IMR-90 (cell line): ENCODE measurements around the gene COL9A2. TPM values are rescaled to one million over a fixed set of nuclear protein-coding genes. Genes with fewer than 3 reads are reported as not detected.

ENCODE experiments used
- ATAC-seq: fragments of 200-7000 bp; cut with Tn5 transposase; 2 replicates; pipeline ENCODE4 v1.9.1; 2020; ENCODE audit warnings: low read depth, mild to moderate bottlenecking, moderate library complexity
- BruUV-seq: library from RNA; stranded (reverse); fragments of 400-500 nt; replicated peaks from 2 replicates; lab custom pipeline; 2021; lab: Mats Ljungman, UMichigan
- CTCF ChIA-PET: fragments of 300-600 bp; formaldehyde crosslinking; extraction: SDS; loops from one replicate; lab custom pipeline; 2021; ENCODE audit warnings: antibody characterized with exemption; lab: Yijun Ruan, JAX
- POLR2A ChIA-PET: fragments of 300-600 bp; sonication (Branson Sonifier 250); formaldehyde crosslinking; loops from one replicate; lab custom pipeline; 2022; ENCODE audit warnings: antibody characterized with exemption; ENCODE audit not compliant: unreplicated experiment; lab: Charles Lee
- DNase-seq: peaks from one replicate; pipeline ENCODE4 v3.0.0; 2013
- H2AFZ ChIP-seq: replicated peaks from 2 replicates; pipeline ENCODE3; 2013; ENCODE audit warnings: low read length, mild to moderate bottlenecking; ENCODE audit not compliant: poor library complexity
- H2AK5ac ChIP-seq: 2 replicates; pipeline ENCODE4 v1.6.1; 2013; ENCODE audit warnings: low read depth, low read length, inconsistent platforms
- H2AK9ac ChIP-seq: replicated peaks from 2 replicates; pipeline ENCODE3; 2013; ENCODE audit warnings: mild to moderate bottlenecking, low read depth, low read length, moderate library complexity; ENCODE audit not compliant: poor library complexity
- H2BK120ac ChIP-seq: 2 replicates; pipeline ENCODE4 v1.6.1; 2013; ENCODE audit warnings: low read depth, low read length, inconsistent platforms
- H2BK15ac ChIP-seq: 3 replicates; pipeline ENCODE4 v1.6.1; 2013; ENCODE audit warnings: low read depth, low read length, inconsistent platforms
- H2BK20ac ChIP-seq: 2 replicates; pipeline ENCODE4 v1.6.1; 2013; ENCODE audit warnings: low read depth, mild to moderate bottlenecking, inconsistent platforms, low read length, moderate library complexity
- H2BK5ac ChIP-seq: 2 replicates; pipeline ENCODE4 v1.6.1; 2013; ENCODE audit warnings: mild to moderate bottlenecking, low read depth, low read length, inconsistent platforms; ENCODE audit not compliant: poor library complexity, severe bottlenecking
- H3K14ac ChIP-seq: replicated peaks from 2 replicates; pipeline ENCODE4 v1.6.1; 2013; ENCODE audit warnings: low read depth, low read length, inconsistent platforms
- H3K18ac ChIP-seq: 2 replicates; pipeline ENCODE4 v1.6.1; 2013; ENCODE audit warnings: low read depth, low read length, control low read depth
- H3K23ac ChIP-seq: 2 replicates; pipeline ENCODE4 v1.6.1; 2013; ENCODE audit warnings: low read depth, low read length, inconsistent platforms
- H3K27ac ChIP-seq: 2 replicates; pipeline ENCODE4 v1.5.1; 2013; ENCODE audit warnings: mild to moderate bottlenecking, control low read depth, low read length; ENCODE audit not compliant: insufficient read depth
- H3K27me3 ChIP-seq: 2 replicates; pipeline ENCODE4 v1.6.1; 2013; ENCODE audit warnings: low read length; ENCODE audit not compliant: control insufficient read depth, insufficient read depth
- H3K36me3 ChIP-seq: 2 replicates; pipeline ENCODE4 v1.6.1; 2013; ENCODE audit warnings: low read length, mixed read lengths; ENCODE audit not compliant: control insufficient read depth, insufficient read depth
- H3K4ac ChIP-seq: 2 replicates; pipeline ENCODE4 v1.6.1; 2013; ENCODE audit warnings: low read depth, low read length, inconsistent platforms
- H3K4me1 ChIP-seq: 2 replicates; pipeline ENCODE4 v1.6.1; 2013; ENCODE audit warnings: low read length, mixed read lengths; ENCODE audit not compliant: control insufficient read depth, insufficient read depth
- H3K4me2 ChIP-seq: 2 replicates; pipeline ENCODE4 v1.6.1; 2013; ENCODE audit warnings: low read depth, mild to moderate bottlenecking, control low read depth, low read length, moderate library complexity
- H3K4me3 ChIP-seq: 2 replicates; pipeline ENCODE4 v1.5.1; 2013; ENCODE audit warnings: low read depth, mild to moderate bottlenecking, control low read depth, low read length, moderate library complexity; ENCODE audit not compliant: insufficient read depth
- H3K56ac ChIP-seq: 2 replicates; pipeline ENCODE4 v1.6.1; 2013; ENCODE audit warnings: low read length, inconsistent platforms; ENCODE audit not compliant: insufficient read depth; ENCODE audit errors: extremely low read depth
- H3K79me1 ChIP-seq, 2 experiments: 2 replicates each; pipeline ENCODE4 v1.6.1; 2013; ENCODE audit warnings: low read length in 2 of 2, inconsistent platforms in 1 of 2, low read depth in 1 of 2
- H3K9ac ChIP-seq: 2 replicates; pipeline ENCODE4 v1.6.1; 2013; ENCODE audit warnings: low read depth, low read length, control low read depth
- H3K9me1 ChIP-seq: 2 replicates; pipeline ENCODE4 v1.6.1; 2013; ENCODE audit warnings: low read length, inconsistent platforms; ENCODE audit not compliant: insufficient read depth
- H3K9me3 ChIP-seq: 2 replicates; pipeline ENCODE4 v1.6.1; 2013; ENCODE audit warnings: low read length; ENCODE audit not compliant: control insufficient read depth, insufficient read depth
- H4K20me1 ChIP-seq: 2 replicates; pipeline ENCODE4 v1.6.1; 2013; ENCODE audit warnings: low read length, inconsistent platforms; ENCODE audit not compliant: insufficient read depth
- H4K5ac ChIP-seq: 2 replicates; pipeline ENCODE4 v1.6.1; 2013; ENCODE audit warnings: mild to moderate bottlenecking, low read depth, low read length, control low read depth
- H4K8ac ChIP-seq, 2 experiments: 2 replicates each; pipeline ENCODE4 v1.6.1; 2013; ENCODE audit warnings: low read depth in 2 of 2, low read length in 2 of 2, control low read depth in 1 of 2, inconsistent platforms in 1 of 2
- H4K91ac ChIP-seq: 2 replicates; pipeline ENCODE4 v1.6.1; 2013; ENCODE audit warnings: low read depth, low read length, inconsistent platforms; ENCODE audit not compliant: insufficient read depth
- BHLHE40 ChIP-seq: fragments of 150-350 bp; IDR thresholded peaks from 2 replicates; pipeline ENCODE4 v1.6.1; 2016; ENCODE audit warnings: mild to moderate bottlenecking, low read depth, low read length
- CEBPB ChIP-seq: IDR thresholded peaks from 2 replicates; pipeline ENCODE4 v1.6.1; 2012; ENCODE audit warnings: low read depth, low read length, improper control_type of control experiment
- CHD1 ChIP-seq: IDR thresholded peaks from 2 replicates; pipeline ENCODE4 v1.6.1; 2012; ENCODE audit warnings: low read depth, low read length, improper control_type of control experiment
- CTCF ChIP-seq: conservative IDR thresholded peaks from 2 replicates; pipeline ENCODE4 v1.5.1; 2012; ENCODE audit warnings: mild to moderate bottlenecking, low read depth, low read length, improper control_type of control experiment
- ELK1 ChIP-seq: fragments of 150-350 bp; IDR thresholded peaks from 2 replicates; pipeline ENCODE4 v1.6.1; 2016; ENCODE audit warnings: low read depth, mild to moderate bottlenecking, low read length, moderate library complexity, borderline replicate concordance
- FOS ChIP-seq: fragments of 150-350 bp; IDR thresholded peaks from 2 replicates; pipeline ENCODE4 v1.6.1; 2016; ENCODE audit warnings: low read depth, low read length
- MAFK ChIP-seq: IDR thresholded peaks from 2 replicates; pipeline ENCODE4 v1.6.1; 2012; ENCODE audit warnings: low read depth, low read length, improper control_type of control experiment
- MAZ ChIP-seq: IDR thresholded peaks from 2 replicates; pipeline ENCODE4 v1.6.1; 2012; ENCODE audit warnings: low read depth, mild to moderate bottlenecking, low read length, improper control_type of control experiment, moderate library complexity, borderline replicate concordance
- MXI1 ChIP-seq: IDR thresholded peaks from 2 replicates; pipeline ENCODE4 v1.6.1; 2012; ENCODE audit warnings: low read depth, mild to moderate bottlenecking, low read length, moderate library complexity, borderline replicate concordance
- NFE2L2 ChIP-seq: fragments of 150-350 bp; IDR thresholded peaks from 2 replicates; pipeline ENCODE4 v1.6.1; 2016; ENCODE audit warnings: low read depth, mild to moderate bottlenecking, low read length
- POLR2A ChIP-seq: IDR thresholded peaks from 2 replicates; pipeline ENCODE4 v1.6.1; 2012; ENCODE audit warnings: mild to moderate bottlenecking, low read depth, low read length
- RCOR1 ChIP-seq: IDR thresholded peaks from 2 replicates; pipeline ENCODE4 v1.6.1; 2012; ENCODE audit warnings: mild to moderate bottlenecking, low read length, improper control_type of control experiment; ENCODE audit not compliant: insufficient replicate concordance
- RFX5 ChIP-seq: IDR thresholded peaks from 2 replicates; pipeline ENCODE4 v1.8.0; 2012; ENCODE audit warnings: low read depth, mild to moderate bottlenecking, low read length, moderate library complexity
- SMC3 ChIP-seq: fragments of 150-350 bp; IDR thresholded peaks from 2 replicates; pipeline ENCODE4 v1.6.1; 2016; ENCODE audit warnings: low read depth, mild to moderate bottlenecking, antibody characterized with exemption, low read length, moderate library complexity
- USF2 ChIP-seq: fragments of 150-350 bp; IDR thresholded peaks from 2 replicates; pipeline ENCODE4 v1.6.1; 2017; ENCODE audit warnings: mild to moderate bottlenecking, antibody characterized with exemption, low read length, low read depth
- WGBS, 2 experiments: methylation state at CpG; one replicate each; pipeline versions ENCODE4 v1.1.5 to v1.1.7; 2013; ENCODE audit warnings: missing lambda C conversion rate in 2 of 2; ENCODE audit not compliant: insufficient read length in 1 of 2; ENCODE audit errors: extremely low coverage in 2 of 2; 5-methylcytosine and 5-hydroxymethylcytosine counted together
- dilution Hi-C: fragments of 300-500 bp; cut with HindIII; formaldehyde crosslinking; loops from one replicate; pipeline ENCODE4 v1.14.3; 2018; ENCODE audit warnings: low sequenced_read_pairs; ENCODE audit not compliant: unreplicated experiment
- in situ Hi-C: fragments of 300-500 bp; cut with MboI; formaldehyde crosslinking; loops from 3 replicates; pipeline ENCODE4 v1.14.3; 2019; ENCODE audit warnings: low sequenced_read_pairs, inconsistent platforms, mixed read lengths
- intact Hi-C: fragments of 100-400 bp; cut with micrococcal nuclease; formaldehyde crosslinking; loops from 2 replicates; pipeline ENCODE4 v1.10.0; 2022
- polyA plus RNA-seq, 3 experiments: library from polyadenylated mRNA; depleted of rRNA; stranded (reverse); fragments of >200 nt; gene quantifications; 2 replicates each; pipeline ENCODE4 v1.2.3, GENCODE V29; 2012; ENCODE audit warnings: low replicate concordance in 1 of 3
- total RNA-seq: library from RNA; depleted of rRNA; stranded (reverse); fragments of >200 nt; gene quantifications from 2 replicates; pipeline ENCODE4 v1.2.3, GENCODE V29; 2012

Gene COL9A2
- total and polyA plus RNA-seq, 2 of the 4 experiments (the other 2 are of a cell fraction) = 0.90 to 1.6 TPM

- peak; percentile 2; the same call in 1 of the 2 replicates for ATAC-seq
These were observed 59.8 kb downstream of the COL9A2 start for GRCh38 chr1:40257313-40257687.

More at GRCh38 chr1:40257313-40257687, 59.8 kb downstream of the COL9A2 start:
- Histone ChIP-seq H4K20me1 (no peaks in the 10 kb centered on the region; the same call in 1 of the 2 replicates), H4K8ac (peak overlapping the region; percentile 99), H2AK9ac (peak overlapping the region; percentile 96), H3K9me3 (no peaks in the 10 kb centered on the region), H3K27me3 (no peaks in the 10 kb centered on the region), H3K9ac (peak overlapping the region; percentile 96), H2AFZ (peak overlapping the region; percentile 98), H2AK5ac (peak overlapping the region; percentile 46), H2BK120ac (peak overlapping the region; percentile 62), H2BK5ac (peak overlapping the region; percentile 77), H3K14ac (peak overlapping the region; percentile 99), H3K4me2 (peak overlapping the region; percentile 93), H3K9me1 (peaks cover 5% of the 10 kb centered on the region; the same call in 1 of the 2 replicates), H3K56ac (peak overlapping the region; percentile 98), H3K27ac (peak overlapping the region; percentile 89), H3K23ac (peak overlapping the region; percentile 100), H3K4me3 (peak overlapping the region; percentile 81), H3K36me3 (peaks cover 11% of the 10 kb centered on the region; the same call in 1 of the 2 replicates), H3K4ac (peak overlapping the region; percentile 96), H2BK20ac (no peak overlapping the region), H2BK15ac (peak overlapping the region; percentile 35; the same call in 1 of the 3 replicates), H3K18ac (peak overlapping the region; percentile 66), H4K5ac (peak overlapping the region; percentile 97), H3K4me1 (peaks cover 2% of the 10 kb centered on the region; the same call in 1 of the 2 replicates), H4K91ac (peak overlapping the region; percentile 86), H3K79me1 (peaks cover 35 to 49% of the 10 kb centered on the region in 2 experiments)
- 0% methylated on average over 2 of the region's 16 CpGs; no CpG with 5 or more reads in 1 of the 2 experiments for WGBS, 2 experiments
- intact Hi-C loops (loop anchor here (2.0 to 10.0 kb wide), 2 partner anchors 16 to 148 kb away; no protein-coding TSS in a partner anchor), dilution Hi-C loops (no loop called here), in situ Hi-C loops (no loop called here)
- TSS peak; percentile 97 for BruUV-seq
- DNase-seq = no peak
- TF ChIP-seq FOS (no peak), CTCF (no peak), ELK1 (no peak), MXI1 (no peak), RCOR1 (no peak), RFX5 (no peak), POLR2A (no peak), SMC3 (no peak), BHLHE40 (no peak), NFE2L2 (no peak), USF2 (no peak), CEBPB (no peak), CHD1 (no peak), MAFK (no peak), MAZ (no peak)
- POLR2A ChIA-PET = no interaction called here
- CTCF ChIA-PET = interaction anchor here (0.8 to 1.7 kb wide), 2 partner anchors 16 to 58 kb away, joined by 3 to 4 read pairs; no protein-coding TSS in a partner anchor
